ENCODE measurements around the gene ULK1. TPM values are rescaled to one million over a fixed set of nuclear protein-coding genes. Genes with fewer than 3 reads are reported as not detected.

Gene ULK1
- total RNA-seq, 2 donors from 2014 or later: 23.2 to 40.6 TPM

GRCh38 chr12:131915823-131916222 lies 21.4 kb downstream of the ULK1 start:
- TF ChIP-seq CTCF (IDR thresholded peaks at IDR 0.05): no peak
- no peak overlapping the region for H3K27ac ChIP-seq
- no peak overlapping the region for H3K4me3 ChIP-seq
- H3K9me3 ChIP-seq: no peaks in the 10 kb centered on the region
- H3K27me3 ChIP-seq (replicated peaks; ENCODE audit: insufficient read depth): no peaks in the 10 kb centered on the region
- ATAC-seq (ENCODE audit: insufficient number of reproducible peaks, low FRiP score, low read depth) (no peak), DNase-seq (ENCODE audit: low spot score) (no peak)
- H3K36me3 ChIP-seq: peaks cover 74% of the 10 kb centered on the region
- peaks cover 7 to 16% of the 10 kb centered on the region in 2 donors for H3K4me1 ChIP-seq (ENCODE audit: control insufficient read depth in 1 of 2, low read depth in 2 of 2)

GRCh38 chr12:131916306-131917138 lies 22.1 kb downstream of the ULK1 start:
- Histone ChIP-seq H3K27me3 (replicated peaks; ENCODE audit: insufficient read depth) (no peaks in the 10 kb centered on the region), H3K4me1 (ENCODE audit: control insufficient read depth in 1 of 2, low read depth in 2 of 2) (peaks cover 7 to 16% of the 10 kb centered on the region in 2 donors), H3K36me3 (peaks cover 74% of the 10 kb centered on the region), H3K4me3 (no peak overlapping the region), H3K27ac (no peak overlapping the region), H3K9me3 (no peaks in the 10 kb centered on the region)
- DNase-seq (ENCODE audit: low spot score): no peak
- ATAC-seq (ENCODE audit: insufficient number of reproducible peaks, low FRiP score, low read depth): no peak
- TF ChIP-seq CTCF (IDR thresholded peaks at IDR 0.05): no peak

GRCh38 chr12:131917139-131917710 lies 22.8 kb downstream of the ULK1 start:
- Histone ChIP-seq H3K9me3 (no peaks in the 10 kb centered on the region), H3K4me1 (ENCODE audit: control insufficient read depth in 1 of 2, low read depth in 2 of 2) (peaks cover 4 to 10% of the 10 kb centered on the region in 2 donors), H3K27me3 (replicated peaks; ENCODE audit: insufficient read depth) (no peaks in the 10 kb centered on the region), H3K27ac (no peak overlapping the region), H3K36me3 (peaks cover 72% of the 10 kb centered on the region), H3K4me3 (no peak overlapping the region)
- TF ChIP-seq CTCF (IDR thresholded peaks at IDR 0.05): no peak
- no peak for DNase-seq (ENCODE audit: low spot score)
- ATAC-seq (ENCODE audit: insufficient number of reproducible peaks, low FRiP score, low read depth): no peak

DNA sequence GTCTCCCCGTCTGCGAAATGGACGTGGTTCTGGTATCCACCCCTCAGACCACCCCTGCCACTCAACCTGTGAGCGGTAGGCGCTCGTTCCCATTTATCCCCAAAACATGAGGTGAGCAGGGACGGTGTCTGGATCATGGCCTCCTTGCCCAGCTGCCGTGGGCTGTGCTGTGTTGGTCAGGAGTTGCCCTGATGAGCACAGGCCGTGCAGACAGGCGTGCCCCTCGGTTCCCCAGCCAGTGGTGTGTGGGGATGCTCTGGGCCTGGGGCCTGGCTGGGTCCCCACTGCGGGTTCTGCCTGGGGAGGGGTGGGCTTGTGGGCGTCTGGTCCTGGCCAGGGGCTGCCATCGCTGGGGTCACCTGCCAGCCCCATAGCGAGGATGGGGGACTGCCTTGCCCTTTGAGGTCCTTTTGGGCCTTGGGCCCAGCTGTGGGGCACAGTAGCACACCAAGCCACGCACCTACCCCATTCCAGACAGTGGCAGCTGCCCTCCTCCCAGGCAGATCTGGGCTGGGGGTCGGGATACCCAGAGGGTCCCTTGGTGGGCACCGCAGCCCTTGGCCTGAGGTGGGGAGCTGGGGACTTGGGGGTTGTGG lies 23.4 kb downstream of the ULK1 start:
- Histone ChIP-seq H3K9me3 (no peaks in the 10 kb centered on the region), H3K27ac (no peak overlapping the region), H3K27me3 (replicated peaks; ENCODE audit: insufficient read depth) (no peaks in the 10 kb centered on the region), H3K4me3 (no peak overlapping the region), H3K36me3 (peaks cover 71% of the 10 kb centered on the region), H3K4me1 (ENCODE audit: control insufficient read depth in 1 of 2, low read depth in 2 of 2) (peaks cover 1 to 4% of the 10 kb centered on the region in 2 donors)
- no peak for DNase-seq (ENCODE audit: low spot score)
- no peak for ATAC-seq (ENCODE audit: insufficient number of reproducible peaks, low FRiP score, low read depth)
- no peak for TF ChIP-seq CTCF (IDR thresholded peaks at IDR 0.05)

DNA sequence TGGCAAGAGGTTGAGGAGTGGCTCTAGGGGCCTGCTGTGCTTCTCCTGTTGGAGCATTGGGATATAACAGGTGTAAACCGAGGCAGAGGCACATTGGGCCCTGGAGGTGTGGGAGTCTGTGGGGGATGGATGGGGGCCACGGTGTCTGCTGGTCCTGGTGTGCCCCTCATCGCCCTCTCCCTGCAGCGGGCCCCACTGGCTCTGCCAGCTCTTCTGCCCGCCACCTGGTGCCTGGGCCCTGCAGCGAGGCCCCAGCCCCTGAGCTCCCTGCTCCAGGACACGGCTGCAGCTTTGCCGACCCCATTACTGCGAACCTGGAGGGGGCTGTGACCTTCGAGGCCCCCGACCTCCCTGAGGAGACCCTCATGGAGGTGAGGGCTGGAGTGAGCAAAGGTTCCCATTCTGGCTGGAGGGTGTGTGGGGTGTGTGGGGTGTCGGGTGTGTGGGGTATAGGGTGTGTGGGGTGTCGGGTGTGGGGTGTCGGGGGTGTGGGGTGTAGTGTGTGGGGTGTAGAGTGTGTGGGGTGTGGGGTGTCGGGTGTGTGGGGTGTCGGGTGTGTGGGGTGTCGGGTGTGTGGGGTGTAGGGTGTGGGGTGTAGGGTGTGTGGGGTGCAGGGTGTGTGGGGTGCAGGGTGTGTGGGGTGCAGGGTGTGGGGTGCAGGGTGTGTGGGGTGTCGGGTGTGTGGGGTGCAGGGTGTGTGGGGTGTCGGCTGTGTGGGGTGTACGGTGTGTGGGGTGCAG lies 24.1 kb downstream of the ULK1 start:
- Histone ChIP-seq H3K27me3 (replicated peaks; ENCODE audit: insufficient read depth) (no peaks in the 10 kb centered on the region), H3K4me3 (no peak overlapping the region), H3K27ac (no peak overlapping the region), H3K36me3 (peaks cover 68% of the 10 kb centered on the region), H3K4me1 (ENCODE audit: control insufficient read depth in 1 of 2, low read depth in 2 of 2) (no peaks in the 10 kb centered on the region), H3K9me3 (no peaks in the 10 kb centered on the region)
- DNase-seq (ENCODE audit: low spot score) (no peak), ATAC-seq (ENCODE audit: insufficient number of reproducible peaks, low FRiP score, low read depth) (no peak)
- TF ChIP-seq CTCF (IDR thresholded peaks at IDR 0.05): no peak

Measured in thoracic aorta (tissue), 2 donors.